GM12865 (cell line): Measurements from ENCODE around the gene TXNIP.
"Not testable (repeated sequence)": the region's sequence is repeated elsewhere in the genome, so short reads cannot be mapped to it uniquely, and the experiment has no call there.

Experiments
- DNase-seq: peaks from one replicate; pipeline ENCODE4 v3.0.0; 2010; ENCODE audit warnings: low read depth
- H3K4me3 ChIP-seq: 2 replicates; pipeline ENCODE4 v1.5.1; 2011; ENCODE audit warnings: mild to moderate bottlenecking, low read depth, low read length, control low read depth
- TF ChIP-seq, protein P1 (sequence below): IDR thresholded peaks from 2 replicates; pipeline ENCODE4 v1.5.1; 2011; ENCODE audit warnings: low read length, control low read depth, low read depth, inconsistent platforms; ENCODE audit not compliant: insufficient read depth; ENCODE audit errors: missing control alignments

Gene TXNIP

DNA sequence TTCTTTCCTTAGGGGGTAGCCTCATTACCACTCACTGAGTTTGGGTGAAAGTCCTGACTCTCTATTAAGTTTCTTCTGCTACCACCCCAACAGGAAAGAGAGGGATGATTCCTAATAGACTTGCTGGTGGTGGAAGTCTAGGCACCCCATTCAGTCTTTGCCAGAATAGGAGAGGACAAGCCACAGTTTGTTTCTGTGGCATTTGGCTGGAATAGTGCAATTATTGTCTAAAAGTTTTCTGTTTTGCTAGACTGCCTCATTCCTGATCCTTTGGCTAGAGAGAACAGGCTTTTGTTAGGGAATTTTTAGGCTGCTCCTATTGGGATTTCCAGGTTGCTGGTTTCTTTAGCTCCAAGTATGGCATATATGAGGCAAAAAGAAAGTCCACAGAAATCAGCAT is 35.1 kb upstream of the TXNIP start:
- TF ChIP-seq, protein P1, sequence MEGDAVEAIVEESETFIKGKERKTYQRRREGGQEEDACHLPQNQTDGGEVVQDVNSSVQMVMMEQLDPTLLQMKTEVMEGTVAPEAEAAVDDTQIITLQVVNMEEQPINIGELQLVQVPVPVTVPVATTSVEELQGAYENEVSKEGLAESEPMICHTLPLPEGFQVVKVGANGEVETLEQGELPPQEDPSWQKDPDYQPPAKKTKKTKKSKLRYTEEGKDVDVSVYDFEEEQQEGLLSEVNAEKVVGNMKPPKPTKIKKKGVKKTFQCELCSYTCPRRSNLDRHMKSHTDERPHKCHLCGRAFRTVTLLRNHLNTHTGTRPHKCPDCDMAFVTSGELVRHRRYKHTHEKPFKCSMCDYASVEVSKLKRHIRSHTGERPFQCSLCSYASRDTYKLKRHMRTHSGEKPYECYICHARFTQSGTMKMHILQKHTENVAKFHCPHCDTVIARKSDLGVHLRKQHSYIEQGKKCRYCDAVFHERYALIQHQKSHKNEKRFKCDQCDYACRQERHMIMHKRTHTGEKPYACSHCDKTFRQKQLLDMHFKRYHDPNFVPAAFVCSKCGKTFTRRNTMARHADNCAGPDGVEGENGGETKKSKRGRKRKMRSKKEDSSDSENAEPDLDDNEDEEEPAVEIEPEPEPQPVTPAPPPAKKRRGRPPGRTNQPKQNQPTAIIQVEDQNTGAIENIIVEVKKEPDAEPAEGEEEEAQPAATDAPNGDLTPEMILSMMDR: no peak
- H3K4me3 ChIP-seq: no peak overlapping the region
- DNase-seq: no peak

GRCh38 chr1:146029117-146029516 is 32.7 kb upstream of the TXNIP start:
- DNase-seq: no peak
- TF ChIP-seq, protein P1: no peak
- no peak overlapping the region for H3K4me3 ChIP-seq

- DNase-seq, H3K4me3 ChIP-seq: not testable (repeated sequence)
These were observed 30.3 kb upstream of the TXNIP start for GRCh38 chr1:146026650-146027049.

DNA sequence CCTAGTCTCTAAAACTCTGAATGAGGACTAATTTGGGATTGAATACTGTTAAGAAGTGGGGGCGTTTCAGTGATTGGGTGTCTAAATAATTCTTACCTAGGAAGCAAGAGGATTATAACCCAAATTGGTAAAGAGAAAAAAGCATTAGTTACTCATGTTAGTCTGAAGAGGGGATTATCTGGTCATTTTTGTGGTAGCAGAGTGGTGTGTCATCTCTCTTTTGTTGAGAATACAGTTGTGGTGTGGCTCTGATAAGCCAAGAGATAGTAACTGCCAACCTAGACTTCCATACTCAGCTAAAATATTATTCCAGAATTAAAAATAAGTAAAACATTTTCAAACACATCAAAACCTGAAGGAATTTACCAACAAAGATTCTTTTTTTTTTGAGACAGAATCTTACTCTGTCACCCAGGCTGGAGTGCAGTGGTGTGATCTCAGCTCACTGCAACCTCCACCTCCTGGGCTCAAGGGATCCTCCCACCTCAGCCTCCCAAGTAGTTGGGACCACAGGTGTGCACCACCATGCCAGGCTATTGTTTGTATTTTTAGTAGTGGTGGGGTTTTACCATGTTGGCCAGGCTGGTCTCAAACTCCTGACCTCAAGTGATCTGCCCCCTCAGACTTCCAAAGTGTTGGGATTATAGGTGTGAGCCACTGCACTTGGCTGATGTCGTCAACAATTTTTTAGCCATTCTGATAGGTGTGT is 29.6 kb upstream of the TXNIP start:
- DNase-seq, H3K4me3 ChIP-seq: not testable (repeated sequence)

- DNase-seq: no peak
- no peak overlapping the region for H3K4me3 ChIP-seq
- TF ChIP-seq, protein P1: no peak
These were observed 26.2 kb upstream of the TXNIP start for GRCh38 chr1:146022403-146023127.

GRCh38 chr1:146021622-146022402 is 25.4 kb upstream of the TXNIP start, which contains the start of gene HJV:
HJV (minus strand) TSS chr1:146021735; CDS start chr1:146020231, 1,504 bp downstream.
- H3K4me3 ChIP-seq: no peak within 1 kb of the TSS
- DNase-seq: no peak
- TF ChIP-seq, protein P1: no peak

DNA sequence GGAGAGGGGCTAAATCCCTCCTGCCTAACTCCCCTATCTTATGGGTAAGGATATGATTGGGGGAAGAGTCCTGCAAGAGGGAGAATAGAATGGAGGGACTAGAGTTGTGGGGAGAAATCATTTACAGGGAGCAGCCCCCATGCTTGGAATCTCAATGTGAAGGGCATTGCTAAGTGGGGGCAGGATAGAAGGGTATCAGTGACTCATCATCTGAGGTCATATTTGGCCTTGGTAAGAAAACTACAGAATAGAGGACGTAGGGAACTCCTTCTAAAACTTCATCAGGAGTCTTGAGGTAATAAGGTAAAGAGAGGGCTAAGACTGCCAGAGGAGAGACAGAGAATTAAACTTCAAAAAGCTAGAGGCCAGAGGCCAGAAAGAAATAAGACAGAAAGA is 24.7 kb upstream of the TXNIP start:
- TF ChIP-seq, protein P1: no peak
- H3K4me3 ChIP-seq: no peak overlapping the region
- DNase-seq: no peak
